Measurements from ENCODE around the gene PLEKHA3. TPM values are rescaled to one million over a fixed set of nuclear protein-coding genes. Genes with fewer than 3 reads are reported as not detected.

The PLEKHA3 gene
- total RNA-seq, 1 experiment from 2014 or later = 25.9 TPM

DNA sequence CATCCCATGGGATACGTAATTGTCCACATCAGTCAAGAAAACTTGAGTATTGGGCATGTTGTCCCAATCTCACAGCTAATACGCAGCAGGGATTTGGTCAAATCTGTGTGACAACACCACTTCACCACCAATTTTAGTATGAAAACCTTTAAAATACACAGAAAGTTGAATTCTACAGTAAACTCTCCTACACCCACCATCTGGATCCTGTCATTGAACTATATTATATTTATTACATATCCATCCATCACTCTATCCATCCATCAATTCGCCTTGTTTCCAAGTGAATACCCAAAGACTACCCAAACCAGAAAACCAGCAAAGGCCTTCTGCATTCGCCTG lies 1.0 kb upstream of the PLEKHA3 start:
- Mint-ChIP-seq H3K9me3 (no peaks in the 10 kb centered on the region; a peak in 1 of 5 replicates), H3K27ac (peak overlapping the region in 1 of 3 experiments; percentile 97; a peak in 1 of 7 replicates), H3K36me3 (ENCODE audit: insufficient read depth in 1 of 3, low read depth in 3 of 3) (no peaks in the 10 kb centered on the region), H3K27me3 (ENCODE audit: low read depth) (no peaks in the 10 kb centered on the region; the same call in 1 of the 2 replicates), H3K4me1 (peaks cover 20 to 27% of the 10 kb centered on the region in 2 experiments), H3K4me3 (peak overlapping the region; percentile 91 to 97)
- Histone ChIP-seq H4K8ac (replicated peaks; ENCODE audit: insufficient read length, low read depth, low read length) (no peak overlapping the region), H3K14ac (ENCODE audit: insufficient read depth, low read length) (no peak overlapping the region), H2BK15ac (ENCODE audit: low read depth, low read length) (no peak overlapping the region), H4K20me1 (ENCODE audit: control insufficient read depth, insufficient read depth, insufficient read length) (no peaks in the 10 kb centered on the region), H3K4me1 (ENCODE audit: insufficient read depth, low read length) (peaks cover 3% of the 10 kb centered on the region; the same call in 1 of the 2 replicates), H3K9ac (ENCODE audit: extremely low read depth, insufficient read length, low read length) (no peak overlapping the region), H2BK5ac (ENCODE audit: insufficient read length, low read length) (no peak overlapping the region), H2BK120ac (ENCODE audit: low read depth, low read length, poor library complexity, severe bottlenecking) (no peak overlapping the region), H2BK20ac (ENCODE audit: low read depth, low read length, poor library complexity, severe bottlenecking) (no peak overlapping the region), H3K23me2 (ENCODE audit: insufficient read length, low read depth, low read length, poor library complexity, severe bottlenecking) (peaks cover 11% of the 10 kb centered on the region), H3K9me3 (ENCODE audit: control insufficient read depth, low read depth, low read length) (no peaks in the 10 kb centered on the region), H2AK5ac (ENCODE audit: insufficient read length, low read length) (no peak overlapping the region), H3T11ph (ENCODE audit: low read length) (no peak overlapping the region), H3K23ac (ENCODE audit: insufficient read length, low read depth, low read length) (no peak overlapping the region), H3K4ac (ENCODE audit: low read depth, low read length) (no peak overlapping the region), H3K27ac (ENCODE audit: insufficient read length, low read depth, low read length) (no peak overlapping the region), H4K5ac (ENCODE audit: insufficient read length, low read depth, low read length) (no peak overlapping the region), H4K91ac (ENCODE audit: insufficient read length, low read depth, low read length) (no peak overlapping the region), H3K4me2 (ENCODE audit: insufficient read depth, insufficient read length, low read length) (peak overlapping the region; percentile 98), H3K79me1 (ENCODE audit: insufficient read depth, low read depth, low read length, poor library complexity, severe bottlenecking) (peaks cover 3% of the 10 kb centered on the region), H2BK12ac (ENCODE audit: insufficient read length, low read depth, low read length) (no peak overlapping the region), H2AFZ (ENCODE audit: low read length) (no peak overlapping the region), H3K56ac (ENCODE audit: insufficient read length, low read depth, low read length) (no peak overlapping the region), H3K27me3 (ENCODE audit: insufficient read depth, low read length) (no peaks in the 10 kb centered on the region), H3K18ac (ENCODE audit: insufficient read length, low read depth, low read length) (no peak overlapping the region), H3K79me2 (ENCODE audit: insufficient read depth, low read length) (peaks cover 3% of the 10 kb centered on the region; the same call in 1 of the 2 replicates)
- no peak for DNase-seq
- 100% methylated on average over 1 of the region's 4 CpGs for WGBS (ENCODE audit: extremely low coverage, insufficient read length, low lambda C conversion rate)
- TF ChIP-seq, protein P1, sequence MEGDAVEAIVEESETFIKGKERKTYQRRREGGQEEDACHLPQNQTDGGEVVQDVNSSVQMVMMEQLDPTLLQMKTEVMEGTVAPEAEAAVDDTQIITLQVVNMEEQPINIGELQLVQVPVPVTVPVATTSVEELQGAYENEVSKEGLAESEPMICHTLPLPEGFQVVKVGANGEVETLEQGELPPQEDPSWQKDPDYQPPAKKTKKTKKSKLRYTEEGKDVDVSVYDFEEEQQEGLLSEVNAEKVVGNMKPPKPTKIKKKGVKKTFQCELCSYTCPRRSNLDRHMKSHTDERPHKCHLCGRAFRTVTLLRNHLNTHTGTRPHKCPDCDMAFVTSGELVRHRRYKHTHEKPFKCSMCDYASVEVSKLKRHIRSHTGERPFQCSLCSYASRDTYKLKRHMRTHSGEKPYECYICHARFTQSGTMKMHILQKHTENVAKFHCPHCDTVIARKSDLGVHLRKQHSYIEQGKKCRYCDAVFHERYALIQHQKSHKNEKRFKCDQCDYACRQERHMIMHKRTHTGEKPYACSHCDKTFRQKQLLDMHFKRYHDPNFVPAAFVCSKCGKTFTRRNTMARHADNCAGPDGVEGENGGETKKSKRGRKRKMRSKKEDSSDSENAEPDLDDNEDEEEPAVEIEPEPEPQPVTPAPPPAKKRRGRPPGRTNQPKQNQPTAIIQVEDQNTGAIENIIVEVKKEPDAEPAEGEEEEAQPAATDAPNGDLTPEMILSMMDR (conservative IDR thresholded peaks at IDR 0.05) = no peak; the same call in 1 of the 3 replicates

Data from H9 (cell line).